NCI-H748 (cell line): ENCODE data around the gene AANAT.

Experiments used
- DNase-seq: peaks from one replicate; lab custom pipeline; 2025; ENCODE audit not compliant: unreplicated experiment; lab: John Stamatoyannopoulos, UW

Gene AANAT

DNA sequence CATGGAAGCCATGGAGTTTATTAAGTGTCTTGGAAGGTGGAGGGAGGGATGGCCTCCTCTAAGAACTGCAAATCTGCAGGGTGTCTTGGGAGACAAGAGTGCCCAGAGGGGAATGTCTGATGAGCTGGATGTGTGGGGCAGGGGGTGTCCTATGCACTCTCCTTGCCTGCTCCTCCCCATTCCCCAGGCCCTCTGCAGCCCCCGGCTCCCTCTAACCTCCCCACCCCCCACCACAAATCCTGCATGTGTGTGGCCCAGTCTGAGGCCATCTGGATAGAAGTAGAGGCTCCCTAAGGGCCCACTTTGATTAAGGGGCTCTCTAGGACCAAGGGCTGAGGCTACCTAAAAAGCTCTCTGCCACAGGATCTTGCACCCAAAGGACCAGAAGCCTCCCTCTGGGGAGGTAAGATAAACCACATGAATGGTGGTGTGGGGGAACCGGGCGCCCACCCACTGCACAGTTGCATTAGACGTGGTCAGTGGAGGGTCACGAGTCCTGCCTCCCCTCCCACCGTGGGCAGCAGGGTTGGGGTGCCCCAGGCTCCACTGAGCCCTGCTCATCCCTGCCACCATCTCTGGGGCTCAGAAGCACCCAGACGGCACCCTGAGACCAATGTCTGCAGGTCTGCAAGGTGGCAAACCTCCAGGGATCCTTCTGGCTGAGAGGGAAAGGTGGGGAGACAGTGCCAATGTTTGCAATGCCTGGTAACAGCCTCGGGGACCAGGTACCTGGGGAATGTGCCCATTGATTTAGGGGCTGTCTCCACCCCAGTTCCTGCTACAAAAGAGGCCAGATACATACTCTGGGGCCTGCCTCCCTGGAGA is 618 bp downstream of the AANAT start:
- DNase-seq, result no peak

DNA sequence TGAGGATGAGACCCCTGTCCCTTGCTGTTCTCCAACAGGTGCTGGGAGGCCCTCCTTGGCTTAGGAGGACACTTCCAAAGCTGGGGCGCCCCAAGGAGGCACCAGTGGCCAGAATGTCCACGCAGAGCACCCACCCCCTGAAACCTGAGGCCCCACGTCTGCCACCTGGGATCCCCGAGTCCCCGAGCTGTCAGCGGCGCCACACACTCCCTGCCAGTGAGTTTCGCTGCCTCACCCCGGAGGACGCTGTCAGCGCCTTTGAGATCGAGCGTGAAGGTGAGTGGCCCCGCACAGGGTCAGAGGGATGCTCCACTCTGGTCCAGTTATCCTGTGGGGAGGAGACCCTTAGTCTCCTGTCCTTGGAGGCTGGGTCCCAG is 1.2 kb downstream of the AANAT start:
- DNase-seq, result no peak

DNA sequence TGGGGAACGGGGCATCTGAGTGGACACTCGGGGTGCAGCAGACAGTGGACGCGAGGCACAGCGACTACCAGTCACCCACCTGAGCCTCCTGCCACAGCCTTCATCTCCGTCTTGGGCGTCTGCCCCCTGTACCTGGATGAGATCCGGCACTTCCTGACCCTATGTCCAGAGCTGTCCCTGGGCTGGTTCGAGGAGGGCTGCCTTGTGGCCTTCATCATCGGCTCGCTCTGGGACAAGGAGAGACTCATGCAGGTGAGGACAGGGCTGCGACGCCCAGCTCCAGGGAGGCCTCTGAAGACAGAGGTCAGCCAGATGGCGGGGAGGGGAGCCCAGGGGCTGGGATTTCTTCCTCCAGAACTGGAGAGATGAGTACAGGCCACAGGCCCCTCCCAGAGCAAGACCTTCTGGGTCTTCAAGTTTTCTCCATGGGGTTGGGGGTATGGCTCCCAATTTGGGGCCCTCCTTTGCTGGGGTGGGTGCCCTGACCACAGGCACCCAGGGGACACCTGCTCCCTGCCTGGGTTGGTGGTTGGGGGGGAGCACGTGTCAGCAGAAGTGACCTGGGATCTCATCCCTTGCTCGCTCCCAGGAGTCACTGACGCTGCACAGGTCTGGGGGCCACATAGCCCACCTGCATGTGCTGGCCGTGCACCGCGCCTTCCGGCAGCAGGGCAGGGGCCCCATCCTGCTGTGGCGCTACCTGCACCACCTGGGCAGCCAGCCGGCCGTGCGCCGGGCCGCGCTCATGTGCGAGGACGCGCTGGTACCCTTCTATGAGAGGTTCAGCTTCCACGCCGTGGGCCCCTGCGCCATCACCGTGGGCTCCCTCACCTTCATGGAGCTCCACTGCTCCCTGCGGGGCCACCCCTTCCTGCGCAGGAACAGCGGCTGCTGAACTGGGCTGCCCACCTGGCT is 1.9 kb downstream of the AANAT start:
- DNase-seq, result no peak

DNA sequence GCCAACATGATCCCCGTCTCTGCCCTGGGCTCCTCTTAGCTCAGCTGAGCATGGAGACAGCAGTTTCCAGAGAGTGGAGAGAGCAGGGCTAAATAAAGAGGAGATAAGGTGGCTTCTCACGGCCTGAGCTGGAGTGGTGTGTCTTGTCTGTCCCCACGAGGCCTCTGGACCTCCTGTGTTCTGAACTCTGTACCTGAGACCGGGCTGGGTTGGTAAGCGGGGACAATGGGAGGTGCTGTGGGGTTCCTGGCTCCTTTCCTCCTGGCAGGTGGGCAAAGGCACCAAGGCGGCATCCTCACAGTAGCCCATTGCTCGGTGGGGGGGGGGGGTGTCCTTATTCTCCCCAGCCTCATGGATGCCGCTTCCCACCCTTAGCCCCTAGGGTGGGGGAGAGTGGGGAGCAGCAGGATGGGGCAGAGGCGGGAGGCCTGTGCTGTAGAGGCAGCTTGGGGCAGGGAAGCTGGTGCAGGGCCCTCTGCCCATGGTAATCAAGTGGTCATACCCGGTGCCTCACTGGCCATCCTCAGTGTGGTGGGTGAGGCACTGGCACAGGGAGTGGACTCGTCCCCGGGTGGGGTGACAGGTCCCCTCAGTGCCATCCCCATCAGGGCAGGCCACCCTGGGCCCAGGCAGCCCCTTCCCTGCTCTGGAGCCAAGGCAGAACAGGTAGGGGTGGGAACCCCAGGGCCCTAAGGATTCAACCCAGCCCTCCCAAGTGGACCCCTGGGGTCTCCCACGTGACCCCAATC is 2.8 kb downstream of the AANAT start:
- DNase-seq, result no peak

DNA sequence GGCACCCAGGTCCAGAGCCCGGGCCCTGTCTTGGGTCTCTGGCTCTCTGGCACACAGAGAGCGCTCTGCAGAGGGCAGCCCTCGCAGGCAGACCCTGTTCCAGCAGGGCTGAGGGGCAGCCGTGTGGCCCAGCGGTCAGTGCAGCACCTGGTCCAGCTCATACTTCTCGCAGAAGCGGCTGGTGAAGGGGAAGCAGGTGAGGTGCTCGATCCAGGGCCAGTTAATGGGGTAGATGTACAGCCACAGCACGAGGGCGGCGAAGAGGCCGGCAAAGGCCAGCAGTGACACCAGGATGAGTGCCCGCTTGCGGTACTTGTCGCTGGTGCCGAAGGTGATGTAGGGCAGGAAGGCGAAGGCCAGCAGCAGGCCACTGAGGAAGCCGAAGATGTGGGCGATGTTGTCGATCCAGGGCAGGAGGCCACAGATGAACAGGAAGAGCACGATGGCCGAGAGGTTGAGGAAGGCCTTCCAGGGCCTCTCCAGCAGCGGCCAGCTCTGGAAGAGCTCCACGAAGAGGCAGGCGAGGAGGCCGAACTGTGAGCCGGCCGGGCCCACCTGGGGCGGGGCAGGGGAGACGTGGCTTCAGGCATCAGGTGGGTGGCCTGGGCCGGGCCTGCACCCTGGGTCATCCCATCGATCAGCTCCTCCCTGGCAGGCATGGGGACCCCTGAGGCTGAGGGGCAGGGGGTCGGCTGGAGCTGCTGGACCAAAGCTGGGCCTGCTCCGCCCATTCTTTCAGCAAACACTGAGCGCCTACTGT is 4.3 kb downstream of the AANAT start:
- no peak for DNase-seq

DNA sequence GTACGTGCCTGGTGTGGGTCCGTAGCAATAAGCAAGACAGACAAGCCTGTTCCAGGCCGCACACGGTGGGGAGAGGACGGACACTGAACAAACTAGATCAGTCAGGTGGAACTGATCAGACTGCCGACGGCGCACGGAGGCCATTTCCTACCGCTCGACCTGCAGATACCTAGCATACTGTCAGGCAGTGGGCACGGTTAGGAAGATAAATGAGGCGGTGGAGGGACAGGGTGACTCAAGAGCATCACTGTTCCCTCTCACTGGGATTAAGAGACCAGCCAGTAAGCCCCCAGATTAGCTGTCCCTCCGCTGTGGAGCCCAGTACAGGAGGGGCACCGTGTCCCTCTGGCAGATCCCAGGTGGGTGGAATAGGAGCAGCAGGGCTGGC is 4.8 kb downstream of the AANAT start:
- no peak for DNase-seq

DNA sequence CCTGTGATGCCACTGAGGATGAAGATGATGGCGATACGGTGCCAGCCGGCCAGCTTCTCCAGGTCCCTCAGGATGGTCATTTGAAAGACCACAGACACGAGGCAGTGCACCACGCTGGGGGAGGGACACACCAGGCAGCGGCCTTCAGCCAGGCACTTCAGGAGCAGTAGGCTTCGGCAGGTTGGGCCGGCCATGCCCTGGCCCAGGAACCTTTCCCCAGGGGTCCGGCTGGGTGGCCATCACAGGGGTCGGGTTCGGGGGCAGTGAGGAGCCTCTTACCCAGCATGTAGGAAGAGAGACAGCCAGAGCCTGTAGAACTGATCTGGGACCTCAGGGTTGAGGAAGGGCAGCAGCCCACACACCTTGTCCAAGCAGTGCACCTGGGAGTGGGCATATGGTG is 5.3 kb downstream of the AANAT start:
- DNase-seq, result no peak

DNA sequence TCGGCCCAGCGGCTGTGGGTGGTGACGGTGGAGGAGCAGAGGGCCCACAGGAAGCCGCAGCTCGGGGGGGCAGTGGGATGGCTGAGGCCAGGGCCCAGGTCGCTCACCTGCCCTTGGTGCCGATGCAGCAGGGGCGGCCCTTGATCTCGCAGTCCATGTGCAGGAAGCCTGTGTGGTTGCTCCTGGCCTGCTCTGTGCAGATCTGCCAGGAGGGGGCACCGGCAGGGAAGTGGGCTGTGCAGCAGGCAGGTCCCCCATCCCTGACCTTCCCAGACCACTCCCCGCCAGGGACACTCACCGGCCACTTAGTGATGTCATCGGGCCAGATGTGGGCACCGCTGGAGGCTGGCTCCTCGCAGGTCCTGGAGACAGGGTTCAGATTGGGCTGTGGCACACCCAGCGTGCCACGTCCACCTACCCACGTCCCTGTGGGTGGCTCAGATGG is 6.2 kb downstream of the AANAT start:
- DNase-seq, result no peak

DNA sequence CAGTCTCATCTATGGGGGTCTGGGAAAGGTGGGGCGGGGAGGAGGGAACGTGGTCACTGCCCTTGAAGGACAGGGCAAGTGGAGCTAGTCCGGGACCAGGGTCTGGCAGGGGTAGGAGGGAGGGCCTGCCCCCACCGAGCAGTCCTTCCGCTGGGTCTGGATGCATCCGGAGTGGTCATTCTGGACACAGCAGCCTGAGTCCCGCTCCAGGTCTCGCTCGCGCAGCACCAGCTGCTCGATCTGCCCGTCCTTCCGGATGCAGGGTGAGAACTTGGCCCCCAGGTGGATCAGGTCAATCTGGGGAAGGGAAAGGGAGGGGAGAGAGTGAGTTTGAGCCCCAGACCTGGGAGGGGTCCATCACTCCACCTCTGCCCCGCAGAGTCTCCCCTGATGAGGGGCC is 6.8 kb downstream of the AANAT start:
- DNase-seq, result no peak

DNA sequence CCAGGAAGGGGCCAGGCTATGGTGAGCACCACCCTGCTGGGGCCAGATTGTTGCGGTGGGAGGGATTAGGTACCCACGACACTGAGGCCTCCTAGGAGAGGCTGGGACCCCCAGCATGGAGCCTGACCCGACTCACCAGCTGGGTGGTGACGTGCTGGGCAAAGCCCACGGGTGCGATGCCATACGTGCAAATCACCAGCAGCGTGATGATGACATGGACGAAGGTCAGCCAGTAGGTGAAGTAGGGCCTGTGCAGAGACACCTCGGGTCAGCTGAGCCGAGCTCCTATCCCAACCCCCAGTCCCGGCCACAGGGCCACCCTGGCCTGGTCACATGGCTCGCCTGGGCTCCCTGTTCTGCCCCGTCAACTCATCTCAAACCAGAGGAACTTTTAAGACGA is 7.5 kb downstream of the AANAT start:
- no peak for DNase-seq

DNA sequence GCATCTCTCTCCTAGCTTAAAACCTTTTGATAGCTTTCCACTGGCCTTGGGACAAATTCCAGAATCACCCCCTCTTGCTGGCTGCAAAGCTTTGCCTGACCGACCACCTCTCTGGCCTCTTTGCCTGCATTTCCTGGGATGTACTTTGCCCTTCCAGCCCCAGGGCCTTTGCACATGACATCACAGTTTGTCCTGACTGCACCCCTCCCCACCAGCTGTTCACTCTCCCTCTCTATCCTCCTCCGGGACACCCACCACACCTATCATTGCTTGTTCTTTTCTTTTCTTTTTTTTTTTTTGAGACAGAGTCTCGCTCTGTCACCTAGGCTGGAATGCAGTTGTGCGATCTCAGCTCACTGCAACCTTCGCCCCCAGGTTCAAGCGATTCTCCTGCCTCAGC is 7.9 kb downstream of the AANAT start:
- DNase-seq, result no peak

DNA sequence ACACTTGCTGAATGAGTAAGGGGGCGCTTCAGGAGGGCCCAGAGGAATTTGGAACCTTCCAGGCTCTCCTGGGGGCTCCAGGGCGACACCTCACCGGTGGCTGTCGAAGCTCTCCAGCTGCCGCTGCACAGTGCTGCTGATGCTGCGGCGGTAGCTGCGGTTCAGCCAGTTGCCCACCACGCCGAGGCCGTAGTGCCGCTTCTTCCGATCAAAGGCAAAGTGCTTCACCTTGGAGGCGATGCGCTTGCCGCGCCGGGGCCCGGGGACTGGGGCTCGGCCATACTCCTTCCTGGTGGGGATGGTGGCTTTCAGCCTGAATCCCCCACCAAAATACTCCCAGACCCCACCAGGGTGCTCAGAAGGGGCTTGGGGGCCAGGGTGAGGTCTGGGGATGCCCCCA is 9.3 kb downstream of the AANAT start:
- no peak for DNase-seq

DNA sequence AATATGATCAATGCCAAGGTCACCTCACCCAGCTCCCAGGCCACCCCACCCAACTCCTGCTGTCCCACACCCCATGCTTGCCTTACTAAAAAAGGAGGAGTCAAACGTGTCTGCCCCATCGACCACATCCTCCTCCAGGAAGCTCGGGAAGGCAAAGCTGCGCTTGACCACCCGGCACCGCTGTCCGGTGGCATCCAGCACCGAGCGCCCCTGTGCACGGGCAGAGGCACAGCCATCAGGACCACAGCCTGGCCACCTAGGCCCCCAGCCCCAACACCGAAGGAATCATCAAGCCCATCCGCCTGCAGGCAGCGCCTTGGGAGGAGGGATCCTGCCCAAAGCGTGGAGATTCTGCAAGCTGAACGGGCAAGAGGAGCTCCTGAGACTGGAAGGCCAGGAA is 10.2 kb downstream of the AANAT start:
- DNase-seq, result no peak

DNA sequence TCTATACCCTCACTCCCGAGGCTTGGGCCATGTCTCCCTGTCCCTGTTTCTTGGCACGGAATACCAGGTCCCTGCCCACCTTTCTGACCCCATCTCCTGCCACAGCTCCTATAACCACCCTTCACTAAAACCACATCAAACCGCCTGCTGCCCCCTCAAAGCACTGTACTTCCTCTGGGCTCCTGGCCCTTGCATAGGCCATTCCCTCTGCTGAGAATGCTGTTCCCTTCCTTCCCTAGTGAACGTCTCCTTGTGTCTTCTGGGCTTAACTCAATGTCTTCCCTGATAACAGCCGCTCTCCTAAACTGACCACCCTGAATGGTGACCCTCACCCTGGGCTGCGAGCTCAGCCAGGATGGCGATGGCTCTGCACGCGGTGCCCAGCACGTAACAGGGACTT is 10.7 kb downstream of the AANAT start:
- DNase-seq, result no peak

DNA sequence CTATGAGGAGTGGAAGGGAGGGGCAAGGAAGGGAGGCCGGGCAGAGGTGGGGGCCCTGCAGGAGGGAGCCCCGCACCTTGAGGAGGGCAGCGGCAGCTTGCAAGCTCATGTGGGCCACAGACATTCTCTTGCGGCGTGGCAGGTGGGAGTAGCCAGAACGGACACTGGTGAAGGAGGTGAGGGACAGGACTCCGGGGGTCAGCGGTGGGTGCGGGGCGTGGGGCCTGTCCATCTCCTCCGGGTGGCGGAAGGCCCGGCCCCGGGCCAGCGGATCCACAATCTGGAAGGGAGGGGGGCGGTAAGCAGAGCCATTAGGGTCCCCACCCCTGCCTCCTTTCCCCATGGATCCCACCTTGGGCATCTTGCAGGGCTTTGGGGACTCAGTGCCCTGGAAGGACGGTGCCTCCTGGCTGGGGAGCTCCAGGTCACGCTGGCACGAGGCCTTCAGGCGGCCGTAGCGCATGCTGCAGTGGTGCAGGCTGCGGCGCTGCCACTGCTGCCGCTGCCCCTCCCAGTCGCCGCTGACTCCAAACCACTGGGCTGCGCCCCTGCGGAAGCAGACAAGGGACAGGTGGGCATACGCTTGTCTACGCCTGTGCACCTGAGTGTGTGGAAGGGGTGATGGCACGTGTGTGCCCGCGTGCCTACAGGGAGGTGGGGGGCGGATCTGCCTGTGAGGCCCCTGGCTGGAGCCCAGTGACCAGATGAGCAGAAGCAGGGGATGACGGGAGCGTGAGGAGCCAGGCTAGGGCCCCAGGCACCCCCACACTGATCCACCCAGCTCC is 11.5 kb downstream of the AANAT start:
- DNase-seq, result no peak

DNA sequence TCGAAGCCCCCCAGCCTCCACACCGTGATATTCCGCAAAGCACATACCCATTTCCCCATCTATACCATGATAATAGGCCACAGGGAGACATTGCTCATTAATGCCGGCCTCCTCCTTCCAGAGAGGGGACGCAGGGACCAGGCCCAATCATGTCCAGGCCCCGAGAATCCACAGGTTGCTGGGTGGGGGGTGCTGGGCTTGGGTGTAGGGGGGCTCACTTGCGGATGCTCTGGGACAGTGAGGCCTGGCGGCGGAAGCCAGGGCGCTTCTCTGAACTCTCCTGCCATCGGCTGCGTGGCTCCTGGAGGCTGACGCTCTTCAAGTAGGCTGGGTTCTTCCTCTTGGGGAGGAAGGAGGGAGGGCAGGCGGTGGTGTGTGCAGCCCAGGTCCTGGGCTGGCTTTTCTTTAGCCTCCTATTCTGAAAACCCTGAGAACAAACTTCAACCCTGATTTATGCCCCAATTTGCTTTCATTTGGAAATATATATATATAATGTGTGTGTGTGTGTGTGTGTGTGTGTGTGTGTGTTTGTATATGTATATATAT is 12.2 kb downstream of the AANAT start:
- DNase-seq, result no peak

DNA sequence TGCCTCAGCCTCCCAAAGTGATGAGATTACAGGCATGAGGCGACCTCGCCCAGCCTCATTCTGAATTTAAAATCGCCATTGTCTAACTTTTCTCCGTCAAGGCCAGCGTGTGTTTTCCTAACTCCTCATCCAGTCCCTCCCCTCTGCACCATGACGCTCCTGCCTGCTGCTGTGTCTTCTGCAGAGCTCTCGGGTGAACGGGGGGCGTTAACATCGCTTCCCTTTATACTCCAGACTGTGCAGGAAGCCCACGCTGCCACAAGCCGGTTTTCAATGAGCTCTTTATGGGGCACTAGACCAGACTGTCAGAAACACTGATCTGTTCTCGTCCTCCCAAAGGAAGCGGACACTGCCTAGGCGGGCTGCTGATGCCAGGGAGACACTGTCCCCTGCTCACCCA is 13.2 kb downstream of the AANAT start:
- DNase-seq, result no peak

DNA sequence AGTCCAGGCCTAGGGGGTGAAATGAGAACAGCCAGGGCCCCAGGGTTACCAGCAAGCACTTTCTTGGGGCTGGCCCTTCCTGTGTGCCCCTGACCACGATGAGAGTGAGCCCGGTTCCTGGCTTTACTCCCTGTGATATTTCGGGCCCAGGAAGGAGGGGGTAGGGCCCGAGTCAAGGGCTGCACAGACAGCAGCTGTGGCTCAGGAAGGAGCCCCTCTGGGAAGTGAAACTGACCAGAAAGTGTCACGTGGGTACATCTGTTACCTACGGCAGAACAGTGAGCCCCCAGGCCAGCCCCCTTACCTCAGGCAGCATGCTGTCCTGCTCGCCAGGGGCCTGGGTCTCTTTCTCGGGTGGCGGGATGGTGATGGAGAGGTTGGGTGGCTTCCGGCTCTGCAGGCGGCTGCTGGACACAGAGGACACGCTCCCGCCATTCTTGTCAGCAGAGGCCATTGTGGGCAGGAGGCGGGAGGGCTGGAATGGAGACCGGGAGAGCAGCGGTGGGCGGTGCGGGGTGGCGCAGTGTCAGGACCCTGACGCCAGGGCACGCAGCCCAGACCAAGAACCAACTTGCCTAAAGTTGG is 13.8 kb downstream of the AANAT start:
- DNase-seq, result no peak

DNA sequence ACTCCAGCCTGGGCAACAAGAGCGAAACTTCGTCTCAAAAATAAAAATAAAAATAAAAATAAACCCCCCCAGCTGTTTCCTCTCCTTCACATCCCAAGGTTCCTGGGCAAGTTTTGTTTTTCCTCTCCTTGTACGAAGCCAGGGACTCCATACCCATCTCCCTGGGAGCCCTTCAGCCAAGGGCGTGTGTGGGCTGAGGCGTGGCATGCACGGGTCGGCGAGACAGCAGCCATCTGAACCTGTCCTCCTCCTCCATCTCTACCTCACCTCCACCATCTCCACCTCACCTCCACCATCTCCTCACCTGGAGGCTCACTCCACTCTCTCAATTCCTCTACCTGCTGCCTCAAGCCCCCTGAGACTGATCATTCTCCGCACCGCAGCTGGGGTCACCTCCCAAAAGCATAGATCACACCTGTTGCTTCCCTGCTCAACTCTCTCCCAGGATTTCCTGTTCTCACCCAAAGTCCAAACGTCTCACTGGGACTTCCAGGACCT is 16.9 kb downstream of the AANAT start:
- no peak for DNase-seq
